ENCODE measurements around the gene TRPM3.

- TF ChIP-seq CTCF (IDR thresholded peaks at IDR 0.05): no peak
- no peak for TF ChIP-seq EP300 (IDR thresholded peaks at IDR 0.05)
- TF ChIP-seq POLR2A (IDR thresholded peaks at IDR 0.05): no peak
Observed at GRCh38 chr9:71131145-71131544, 9.7 kb upstream of the TRPM3 start.
